ENCODE results near the gene SHB.

The SHB gene

GRCh38 chr9:38003946-38004808 is 64.8 kb downstream of the SHB start:
- DNase-seq, result no peak

GRCh38 chr9:38003230-38003629 is 65.8 kb downstream of the SHB start:
- DNase-seq, result peak; percentile 37

- no peak for DNase-seq
Measured at GRCh38 chr9:38001430-38001829, 67.6 kb downstream of the SHB start.

GRCh38 chr9:38000735-38001134 is 68.3 kb downstream of the SHB start:
- peak; percentile 37 for DNase-seq

- no peak for DNase-seq
Measured at GRCh38 chr9:38000332-38000731, 68.7 kb downstream of the SHB start.

GRCh38 chr9:37999588-38000189 is 69.3 kb downstream of the SHB start:
- DNase-seq, result no peak

GRCh38 chr9:37998881-37999587 is 70.0 kb downstream of the SHB start:
- DNase-seq, result no peak

GRCh38 chr9:37997636-37998374 is 71.2 kb downstream of the SHB start:
- DNase-seq, result no peak

GRCh38 chr9:37996819-37997217 is 72.2 kb downstream of the SHB start:
- DNase-seq, result no peak

- DNase-seq, result no peak
Measured at GRCh38 chr9:37995961-37996818, 72.8 kb downstream of the SHB start.

- no peak for DNase-seq
Measured at GRCh38 chr9:37995348-37995737, 73.7 kb downstream of the SHB start.

- peak; percentile 84 for DNase-seq
Measured at GRCh38 chr9:37994639-37995347, 74.2 kb downstream of the SHB start.

- DNase-seq, result no peak
Measured at GRCh38 chr9:37992924-37993349, 76.1 kb downstream of the SHB start.

- no peak for DNase-seq
Measured at GRCh38 chr9:37990404-37991015, 78.5 kb downstream of the SHB start.

- DNase-seq, result no peak
Measured at GRCh38 chr9:37989701-37990100, 79.3 kb downstream of the SHB start.

GRCh38 chr9:37988602-37989001 is 80.4 kb downstream of the SHB start:
- DNase-seq, result no peak

- DNase-seq, result no peak
Measured at GRCh38 chr9:37988041-37988440, 81.0 kb downstream of the SHB start.

GRCh38 chr9:37987467-37987981 is 81.5 kb downstream of the SHB start:
- DNase-seq, result no peak

- DNase-seq, result no peak
Measured at GRCh38 chr9:37986771-37987258, 82.2 kb downstream of the SHB start.

- no peak for DNase-seq
Measured at GRCh38 chr9:37986001-37986400, 83.0 kb downstream of the SHB start.

Measured in activated CD4-positive, alpha-beta T cell treated with anti-CD3 and anti-CD28 coated beads, Interleukin-2, Interleukin-6, amounts not matched to agents 100 ng/mL and 50 ng/mL, durations not matched to agents 16 hours and 8 hours (primary cell).